H1 (cell line): ENCODE data around the gene CLEC16A. TPM values are rescaled to one million over a fixed set of nuclear protein-coding genes. Genes with fewer than 3 reads are reported as not detected.

Source experiments
- EGR1 ChIP-seq: IDR thresholded peaks from 2 replicates; pipeline ENCODE4 v1.6.1; 2011; ENCODE audit warnings: low read depth, low read length, borderline replicate concordance
- EZH2 ChIP-seq: fragments of 200-600 bp; sonication (generic); IDR thresholded peaks from 2 replicates; pipeline ENCODE4 v1.7.1; 2012; ENCODE audit warnings: low read depth, mild to moderate bottlenecking, moderate library complexity, low read length, inconsistent platforms; ENCODE audit not compliant: severe bottlenecking
- SIN3A ChIP-seq, 2 experiments: IDR thresholded peaks in 1 of 2; conservative IDR thresholded peaks in 1 of 2; 2 replicates each; pipeline ENCODE4 v1.6.1; 2011 to 2012; ENCODE audit warnings: low read length in 2 of 2, improper control_type of control experiment in 1 of 2, low read depth in 1 of 2, mild to moderate bottlenecking in 1 of 2
- polyA plus RNA-seq, 7 experiments: library from polyadenylated mRNA; depleted of rRNA in 3 of 7; stranded (reverse) in 5 of 7; unstranded in 2 of 7; fragments of >200 nt in 5 of 7; fragments of 200-250 nt in 2 of 7; gene quantifications; 1 replicate in 5 of 7; 2 replicates in 1 of 7; 4 replicates in 1 of 7; pipeline versions ENCODE4 v1.2.1 to v1.2.3, GENCODE V29; 2011 to 2013; ENCODE audit warnings: missing spikeins in 2 of 7, mixed read lengths in 2 of 7
- total RNA-seq: library from RNA; stranded (reverse); fragmentation: NEBNext Ultra II Directional; extraction: Animal tissue kit (Norgen Biotek cat#: 25700); gene quantifications from 2 replicates; pipeline ENCODE4 v1.2.1, GENCODE V29; 2021

Gene CLEC16A
- total and polyA plus RNA-seq, 2 of the 8 experiments (the other 6 are each of a cell fraction or from before 2014, with no cell fraction given) = 7.6 to 19.3 TPM

DNA sequence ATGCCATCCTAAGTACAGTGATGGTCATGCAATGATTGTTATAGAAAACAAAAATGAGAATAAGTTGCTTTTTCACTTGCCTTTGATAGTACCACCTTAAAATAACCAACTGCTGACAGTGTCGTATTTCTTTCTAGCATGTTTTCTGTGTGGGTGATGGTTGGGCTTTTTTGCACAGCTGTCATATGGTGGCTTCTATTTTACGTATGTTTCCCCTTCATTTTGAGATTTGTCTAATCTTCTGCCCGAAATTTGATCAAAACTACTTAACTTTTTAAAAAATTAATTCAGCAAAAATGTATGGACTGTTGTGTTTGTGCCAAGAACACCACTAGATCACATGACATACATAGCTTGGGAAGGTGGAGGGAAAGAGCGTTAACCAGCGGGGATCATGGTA lies 90.7 kb downstream of the CLEC16A start (continued):
- TF ChIP-seq SIN3A (conservative IDR thresholded peaks at IDR 0.05 in 1 of 2, IDR thresholded peaks at IDR 0.05 in 1 of 2; ENCODE audit: low read depth in 1 of 2, low read length in 2 of 2) (no peak), EZH2 (no peak), EGR1 (no peak)
- TF ChIP-seq, all 59 proteins: peak for 0
